H9 (cell line): ENCODE measurements around the gene ANKRD44. TPM values are rescaled to one million over a fixed set of nuclear protein-coding genes. Genes with fewer than 3 reads are reported as not detected.

ENCODE experiments used
- DNase-seq: peaks from one replicate; pipeline ENCODE4 v3.0.0-alpha.2; 2017
- H2AFZ ChIP-seq: one replicate; pipeline ENCODE4 v1.6.1; 2013; ENCODE audit warnings: mild to moderate bottlenecking, low read length, control low read depth, moderate library complexity
- H2AK5ac ChIP-seq: 2 replicates; pipeline ENCODE4 v1.6.1; 2013; ENCODE audit warnings: low read length, control low read depth, mixed read lengths; ENCODE audit not compliant: insufficient read length
- H2BK120ac ChIP-seq: one replicate; pipeline ENCODE4 v1.6.1; 2013; ENCODE audit warnings: low read depth, mild to moderate bottlenecking, low read length, control low read depth, inconsistent platforms; ENCODE audit not compliant: poor library complexity, severe bottlenecking
- H2BK12ac ChIP-seq: 2 replicates; pipeline ENCODE4 v1.6.1; 2013; ENCODE audit warnings: low read length, control low read depth, mixed read lengths, low read depth; ENCODE audit not compliant: insufficient read length
- H2BK15ac ChIP-seq: 2 replicates; pipeline ENCODE4 v1.6.1; 2013; ENCODE audit warnings: low read depth, low read length, control low read depth
- H2BK20ac ChIP-seq: one replicate; pipeline ENCODE4 v1.6.1; 2013; ENCODE audit warnings: low read depth, mild to moderate bottlenecking, low read length, control low read depth, inconsistent platforms; ENCODE audit not compliant: poor library complexity, severe bottlenecking
- H2BK5ac ChIP-seq: 2 replicates; pipeline ENCODE4 v1.6.1; 2013; ENCODE audit warnings: low read length, control low read depth, mixed read lengths; ENCODE audit not compliant: insufficient read length
- H3K14ac ChIP-seq: 2 replicates; pipeline ENCODE4 v1.6.1; 2013; ENCODE audit warnings: low read length, control low read depth; ENCODE audit not compliant: insufficient read depth
- H3K18ac ChIP-seq: 2 replicates; pipeline ENCODE4 v1.6.1; 2013; ENCODE audit warnings: low read depth, mild to moderate bottlenecking, mixed read lengths, low read length, control low read depth; ENCODE audit not compliant: insufficient read length
- H3K23ac ChIP-seq: 2 replicates; pipeline ENCODE4 v1.6.1; 2013; ENCODE audit warnings: low read length, control low read depth, mixed read lengths, low read depth; ENCODE audit not compliant: insufficient read length
- H3K23me2 ChIP-seq: 2 replicates; pipeline ENCODE4 v1.6.1; 2013; ENCODE audit warnings: low read depth, mild to moderate bottlenecking, mixed read lengths, low read length, control low read depth; ENCODE audit not compliant: insufficient read length, poor library complexity, severe bottlenecking
- H3K27ac ChIP-seq: 2 replicates; pipeline ENCODE4 v1.5.1; 2013; ENCODE audit warnings: low read length, control low read depth, mixed read lengths, low read depth; ENCODE audit not compliant: insufficient read length
- H3K27me3 ChIP-seq: 2 replicates; pipeline ENCODE4 v1.6.1; 2013; ENCODE audit warnings: low read length, control low read depth, inconsistent platforms; ENCODE audit not compliant: insufficient read depth
- H3K4ac ChIP-seq: 2 replicates; pipeline ENCODE4 v1.6.1; 2013; ENCODE audit warnings: low read depth, mild to moderate bottlenecking, control low read depth, inconsistent platforms, low read length, moderate library complexity
- H3K4me1 ChIP-seq: 2 replicates; pipeline ENCODE4 v1.6.1; 2013; ENCODE audit warnings: low read length, control low read depth, inconsistent platforms; ENCODE audit not compliant: insufficient read depth
- H3K4me2 ChIP-seq: 2 replicates; pipeline ENCODE4 v1.6.1; 2013; ENCODE audit warnings: low read length, control low read depth, mixed read lengths; ENCODE audit not compliant: insufficient read length, insufficient read depth
- H3K56ac ChIP-seq: 2 replicates; pipeline ENCODE4 v1.6.1; 2013; ENCODE audit warnings: low read depth, mild to moderate bottlenecking, mixed read lengths, low read length, control low read depth; ENCODE audit not compliant: insufficient read length
- H3K79me1 ChIP-seq: 2 replicates; pipeline ENCODE4 v1.6.1; 2013; ENCODE audit warnings: low read depth, mild to moderate bottlenecking, moderate library complexity, low read length, control low read depth, inconsistent platforms; ENCODE audit not compliant: insufficient read depth, poor library complexity, severe bottlenecking
- H3K79me2 ChIP-seq: 2 replicates; pipeline ENCODE4 v1.6.1; 2013; ENCODE audit warnings: low read length, control low read depth, inconsistent platforms; ENCODE audit not compliant: insufficient read depth
- H3K9ac ChIP-seq: 2 replicates; pipeline ENCODE4 v1.6.1; 2013; ENCODE audit warnings: low read length, control low read depth, mixed read lengths; ENCODE audit not compliant: insufficient read length; ENCODE audit errors: extremely low read depth
- H3K9me3 ChIP-seq: one replicate; pipeline ENCODE4 v1.6.1; 2013; ENCODE audit warnings: low read depth, low read length, inconsistent platforms; ENCODE audit not compliant: control insufficient read depth
- H3T11ph ChIP-seq: one replicate; pipeline ENCODE4 v1.6.1; 2013; ENCODE audit warnings: mild to moderate bottlenecking, low read length, control low read depth, inconsistent platforms
- H4K20me1 ChIP-seq: one replicate; pipeline ENCODE4 v1.6.1; 2013; ENCODE audit not compliant: control insufficient read depth, insufficient read length, insufficient read depth
- H4K5ac ChIP-seq: 2 replicates; pipeline ENCODE4 v1.6.1; 2013; ENCODE audit warnings: low read depth, mild to moderate bottlenecking, mixed read lengths, low read length, control low read depth; ENCODE audit not compliant: insufficient read length
- H4K8ac ChIP-seq: replicated peaks from 2 replicates; pipeline ENCODE4 v1.6.1; 2013; ENCODE audit warnings: low read length, control low read depth, mixed read lengths, low read depth; ENCODE audit not compliant: insufficient read length
- H4K91ac ChIP-seq: 2 replicates; pipeline ENCODE4 v1.6.1; 2013; ENCODE audit warnings: low read depth, mild to moderate bottlenecking, moderate library complexity, mixed read lengths, low read length, control low read depth; ENCODE audit not compliant: insufficient read length
- H3K27ac Mint-ChIP-seq, 3 experiments: 2 replicates in 2 of 3; 3 replicates in 1 of 3; pipeline ENCODE4 v1.8.0; 2020 to 2021; ENCODE audit warnings: mixed read lengths in 3 of 3, mild to moderate bottlenecking in 1 of 3, moderate library complexity in 1 of 3
- H3K27me3 Mint-ChIP-seq: 2 replicates; pipeline ENCODE4 v1.8.0; 2021; ENCODE audit warnings: low read depth, mild to moderate bottlenecking, moderate library complexity, mixed read lengths
- H3K36me3 Mint-ChIP-seq, 3 experiments: 2 replicates in 2 of 3; 3 replicates in 1 of 3; pipeline ENCODE4 v1.8.0; 2020 to 2021; ENCODE audit warnings: low read depth in 3 of 3, mixed read lengths in 3 of 3; ENCODE audit not compliant: insufficient read depth in 1 of 3
- H3K4me1 Mint-ChIP-seq, 2 experiments: 2 replicates each; pipeline ENCODE4 v1.8.0; 2020; ENCODE audit warnings: mixed read lengths in 2 of 2
- H3K4me3 Mint-ChIP-seq, 2 experiments: 2 replicates in 1 of 2; 3 replicates in 1 of 2; pipeline ENCODE4 v1.8.0; 2020 to 2021; ENCODE audit warnings: mild to moderate bottlenecking in 2 of 2, mixed read lengths in 2 of 2, moderate library complexity in 1 of 2
- H3K9me3 Mint-ChIP-seq, 2 experiments: 2 replicates in 1 of 2; 3 replicates in 1 of 2; pipeline ENCODE4 v1.8.0; 2020; ENCODE audit warnings: mild to moderate bottlenecking in 2 of 2, mixed read lengths in 2 of 2, moderate library complexity in 1 of 2
- WGBS: extraction: QIAGEN DNeasy Blood & Tissue Kit; methylation state at CpG from one replicate; pipeline ENCODE4 v1.1.7; 2013; ENCODE audit warnings: missing lambda C conversion rate, low lambda C conversion rate, mixed read lengths; ENCODE audit not compliant: insufficient read length; ENCODE audit errors: extremely low coverage; 5-methylcytosine and 5-hydroxymethylcytosine counted together
- total RNA-seq: library from RNA; stranded (reverse); gene quantifications from 2 replicates; pipeline ENCODE4 v1.2.1, GENCODE V29; 2021
- TF ChIP-seq, protein P1 (sequence below): fragments of 200-600 bp; sonication (generic); conservative IDR thresholded peaks from 3 replicates; pipeline ENCODE4 v1.8.0; 2021; ENCODE audit warnings: antibody characterized with exemption, mild to moderate bottlenecking

The ANKRD44 gene
- total RNA-seq, 1 experiment from 2014 or later = 1.9 TPM

DNA sequence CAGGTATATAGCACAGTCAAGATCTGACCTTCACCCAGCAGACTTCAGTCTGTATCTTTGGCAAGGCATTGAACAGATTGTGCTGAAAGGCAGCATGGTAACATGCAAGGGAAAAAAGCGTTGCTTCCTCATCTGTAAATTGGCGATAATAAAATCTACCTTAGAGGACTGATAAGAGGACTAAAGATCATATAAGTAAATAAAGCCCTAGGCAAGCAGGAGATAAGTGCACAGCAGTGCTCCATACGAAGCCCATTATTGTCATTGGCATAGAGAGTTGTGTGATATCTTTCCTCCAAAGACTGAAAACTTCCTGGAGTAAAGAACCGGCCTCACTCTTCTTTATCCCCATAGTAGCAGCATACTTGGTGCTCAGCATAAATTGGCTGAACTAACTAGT lies 162.6 kb downstream of the ANKRD44 start:
- Histone ChIP-seq H3T11ph (no peak overlapping the region), H3K56ac (no peak overlapping the region), H3K23me2 (no peaks in the 10 kb centered on the region), H4K5ac (no peak overlapping the region), H3K14ac (no peak overlapping the region), H3K23ac (no peak overlapping the region), H3K18ac (no peak overlapping the region), H2BK20ac (no peak overlapping the region), H3K4me1 (no peaks in the 10 kb centered on the region), H3K27ac (no peak overlapping the region), H2BK15ac (no peak overlapping the region), H2BK5ac (no peak overlapping the region), H2AFZ (no peak overlapping the region), H4K91ac (no peak overlapping the region), H3K27me3 (no peaks in the 10 kb centered on the region), H4K20me1 (no peaks in the 10 kb centered on the region), H3K79me1 (no peaks in the 10 kb centered on the region), H3K9ac (no peak overlapping the region), H2BK120ac (no peak overlapping the region), H2AK5ac (no peak overlapping the region), H4K8ac (no peak overlapping the region), H3K4me2 (no peak overlapping the region), H2BK12ac (no peak overlapping the region), H3K79me2 (no peaks in the 10 kb centered on the region), H3K4ac (no peak overlapping the region), H3K9me3 (no peaks in the 10 kb centered on the region)
- Mint-ChIP-seq H3K4me1 (peaks cover 6 to 8% of the 10 kb centered on the region in 2 experiments; a peak in 3 of 4 replicates), H3K4me3 (no peak overlapping the region), H3K9me3 (no peaks in the 10 kb centered on the region), H3K36me3 (no peaks in the 10 kb centered on the region), H3K27ac (no peak overlapping the region), H3K27me3 (no peaks in the 10 kb centered on the region)
- TF ChIP-seq, protein P1, sequence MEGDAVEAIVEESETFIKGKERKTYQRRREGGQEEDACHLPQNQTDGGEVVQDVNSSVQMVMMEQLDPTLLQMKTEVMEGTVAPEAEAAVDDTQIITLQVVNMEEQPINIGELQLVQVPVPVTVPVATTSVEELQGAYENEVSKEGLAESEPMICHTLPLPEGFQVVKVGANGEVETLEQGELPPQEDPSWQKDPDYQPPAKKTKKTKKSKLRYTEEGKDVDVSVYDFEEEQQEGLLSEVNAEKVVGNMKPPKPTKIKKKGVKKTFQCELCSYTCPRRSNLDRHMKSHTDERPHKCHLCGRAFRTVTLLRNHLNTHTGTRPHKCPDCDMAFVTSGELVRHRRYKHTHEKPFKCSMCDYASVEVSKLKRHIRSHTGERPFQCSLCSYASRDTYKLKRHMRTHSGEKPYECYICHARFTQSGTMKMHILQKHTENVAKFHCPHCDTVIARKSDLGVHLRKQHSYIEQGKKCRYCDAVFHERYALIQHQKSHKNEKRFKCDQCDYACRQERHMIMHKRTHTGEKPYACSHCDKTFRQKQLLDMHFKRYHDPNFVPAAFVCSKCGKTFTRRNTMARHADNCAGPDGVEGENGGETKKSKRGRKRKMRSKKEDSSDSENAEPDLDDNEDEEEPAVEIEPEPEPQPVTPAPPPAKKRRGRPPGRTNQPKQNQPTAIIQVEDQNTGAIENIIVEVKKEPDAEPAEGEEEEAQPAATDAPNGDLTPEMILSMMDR = no peak
- no peak for DNase-seq
- WGBS = no CpG with 5 or more reads among the region's 4 CpGs
